ENCODE measurements around the gene FKBP1B.
"Not testable (repeated sequence)": the region's sequence is repeated elsewhere in the genome, so short reads cannot be mapped to it uniquely, and the experiment has no call there.

FKBP1B gene

GRCh38 chr2:24104906-24105305 is 55.4 kb downstream of the FKBP1B start:
- no peak for DNase-seq

- DNase-seq = no peak
Observed at GRCh38 chr2:24105816-24106215, 56.3 kb downstream of the FKBP1B start.

- no peak for DNase-seq
Observed at GRCh38 chr2:24106786-24107185, 57.2 kb downstream of the FKBP1B start.

- no peak for DNase-seq
Observed at GRCh38 chr2:24107336-24107735, 57.8 kb downstream of the FKBP1B start.

GRCh38 chr2:24109431-24109830 is 59.9 kb downstream of the FKBP1B start:
- DNase-seq = not testable (repeated sequence)

GRCh38 chr2:24110660-24111303 is 61.2 kb downstream of the FKBP1B start:
- no peak for DNase-seq

- no peak for DNase-seq
Observed at GRCh38 chr2:24111407-24111901, 61.9 kb downstream of the FKBP1B start.
